Lower leg skin (tissue), 3 donors: Measurements from ENCODE around the gene ZNF175.

ENCODE experiments used
- CTCF ChIP-seq, 3 donors: fragments of 450-650 bp; IDR thresholded peaks; one replicate each; pipeline ENCODE4 v1.5.1; 2016; ENCODE audit warnings: antibody characterized with exemption in 3 of 3, mild to moderate bottlenecking in 3 of 3, moderate library complexity in 2 of 3
- POLR2A ChIP-seq, 2 donors: fragments of 450-650 bp; IDR thresholded peaks; one replicate each; pipeline ENCODE4 v1.6.1; 2016 to 2017; ENCODE audit warnings: antibody characterized with exemption in 2 of 2, mild to moderate bottlenecking in 1 of 2, moderate library complexity in 1 of 2

- TF ChIP-seq CTCF (IDR thresholded peaks at IDR 0.05) (no peak), POLR2A (IDR thresholded peaks at IDR 0.05) (no peak)
These were observed 23.7 kb downstream of the ZNF175 start for GRCh38 chr19:51594774-51595109.
